SK-N-DZ (cell line): ENCODE data around the gene PFDN5.
"Not testable (repeated sequence)": the region's sequence is repeated elsewhere in the genome, so short reads cannot be mapped to it uniquely, and the experiment has no call there.

Experiments
- DNase-seq: peaks from one replicate; pipeline ENCODE4 v3.0.0-alpha.2; 2015; ENCODE audit warnings: low spot score

The PFDN5 gene

DNA sequence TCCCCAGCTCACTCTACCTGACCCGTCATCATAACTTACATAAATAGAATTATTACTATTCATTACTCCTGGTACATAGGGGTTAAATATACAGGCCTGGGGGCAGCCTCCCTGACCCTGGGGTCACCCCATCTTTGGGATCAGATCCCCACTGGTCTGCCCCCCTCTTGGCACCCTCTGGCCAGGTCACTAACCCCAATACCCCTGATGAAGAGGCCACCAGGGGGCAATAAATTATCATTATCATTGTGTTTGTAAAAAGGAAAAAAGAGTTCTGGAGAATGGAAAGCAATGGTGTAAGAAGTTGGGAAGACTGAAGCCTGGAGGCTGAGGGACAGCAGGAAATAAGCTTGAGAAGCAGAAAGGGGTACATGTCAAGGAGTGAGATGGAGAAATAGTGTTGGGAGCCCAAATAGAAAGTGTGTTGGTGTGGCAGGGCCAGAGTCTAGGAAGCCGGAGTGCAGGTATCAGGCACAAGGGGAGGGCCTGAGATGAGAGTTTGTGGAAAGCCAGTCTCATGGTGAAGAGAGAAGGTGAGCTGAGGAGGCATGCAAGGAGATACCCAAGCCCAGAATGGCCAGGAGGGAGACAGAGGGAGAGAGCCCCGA is 32.2 kb downstream of the PFDN5 start:
- DNase-seq: peak; percentile 34

- DNase-seq: peak; percentile 42
Observed at GRCh38 chr12:53328043-53328435, 32.7 kb downstream of the PFDN5 start.

DNA sequence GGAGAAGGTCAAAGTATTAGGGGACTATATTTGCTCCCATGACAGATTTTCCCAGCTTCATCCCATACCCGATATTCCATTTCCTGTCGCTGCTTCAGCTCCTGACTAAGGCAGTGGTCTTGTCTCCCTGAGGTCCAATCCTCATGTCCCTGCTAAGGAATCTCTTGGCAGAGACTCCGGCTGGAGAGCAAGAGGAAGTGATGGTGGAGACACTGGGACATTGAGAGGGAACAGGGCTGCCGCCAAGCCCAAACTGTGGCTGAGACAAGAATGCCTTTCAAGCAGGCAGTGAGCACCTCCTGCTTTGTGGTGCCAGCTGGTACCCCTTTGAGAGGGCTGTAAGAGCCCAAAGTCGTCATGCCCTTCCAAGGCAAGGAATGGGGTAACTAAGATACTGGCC is 35.3 kb downstream of the PFDN5 start:
- no peak for DNase-seq

- not testable (repeated sequence) for DNase-seq
Observed at GRCh38 chr12:53332339-53332738, 37.0 kb downstream of the PFDN5 start.

GRCh38 chr12:53332744-53333143 is 37.4 kb downstream of the PFDN5 start:
- no peak for DNase-seq

DNA sequence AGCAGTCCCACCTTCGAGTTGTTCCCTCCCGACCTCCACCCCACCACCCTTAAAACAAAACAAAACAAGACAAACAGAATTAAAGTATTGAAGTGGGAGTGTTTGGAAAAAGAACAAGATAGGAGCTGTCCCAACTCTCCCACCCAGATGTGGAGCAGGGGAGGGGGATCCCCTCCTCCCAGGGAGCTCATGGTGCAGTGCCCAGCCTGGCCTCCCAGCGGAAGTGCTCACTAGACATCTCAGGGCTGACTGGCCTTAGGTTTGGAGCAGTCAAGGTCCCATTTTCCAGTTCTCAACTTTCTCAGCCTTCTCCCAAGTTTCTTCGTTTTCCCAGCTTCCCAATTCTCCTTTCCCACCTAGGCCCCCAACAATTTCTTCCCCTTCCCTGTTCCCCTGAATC is 37.9 kb downstream of the PFDN5 start:
- DNase-seq: no peak

- no peak for DNase-seq
Observed at GRCh38 chr12:53333845-53334244, 38.5 kb downstream of the PFDN5 start.

GRCh38 chr12:53334822-53335221 is 39.5 kb downstream of the PFDN5 start:
- DNase-seq: no peak

GRCh38 chr12:53336181-53336681 is 40.9 kb downstream of the PFDN5 start, which contains the start of gene SP7:
SP7 (minus strand) TSS chr12:53336354; CDS start chr12:53335646, 708 bp downstream.
- peak; percentile 56 for DNase-seq

DNA sequence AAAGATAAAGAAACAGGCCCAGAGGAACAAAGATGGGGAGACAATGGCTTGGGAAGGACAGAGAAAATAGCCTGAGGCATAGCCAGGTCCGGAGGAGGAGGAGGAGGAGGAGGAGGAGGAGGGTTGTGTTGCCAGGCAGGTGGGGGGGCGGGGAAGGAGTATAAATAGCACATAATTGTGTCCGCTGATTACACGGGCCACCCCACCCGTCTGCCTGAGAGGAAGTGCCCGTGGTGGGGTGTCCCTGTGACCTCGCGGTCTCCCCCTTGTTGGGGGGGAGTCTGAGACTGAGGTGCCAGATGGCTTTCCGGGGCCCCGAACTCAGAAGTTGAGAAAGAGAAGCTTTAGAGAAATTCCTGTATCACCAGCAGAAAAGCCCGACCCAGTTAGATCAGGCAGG is 42.7 kb downstream of the PFDN5 start:
- DNase-seq: no peak

GRCh38 chr12:53338916-53339315 is 43.6 kb downstream of the PFDN5 start:
- DNase-seq: peak; percentile 88

- no peak for DNase-seq
Observed at GRCh38 chr12:53340398-53340797, 45.1 kb downstream of the PFDN5 start.

GRCh38 chr12:53343449-53343848 is 48.1 kb downstream of the PFDN5 start:
- DNase-seq: no peak

GRCh38 chr12:53343969-53344368 is 48.6 kb downstream of the PFDN5 start:
- DNase-seq: no peak

- no peak for DNase-seq
Observed at GRCh38 chr12:53344487-53344823, 49.1 kb downstream of the PFDN5 start.

- DNase-seq: peak; percentile 74
Observed at GRCh38 chr12:53344824-53345485, 49.6 kb downstream of the PFDN5 start.

- peak; percentile 73 for DNase-seq
Observed at GRCh38 chr12:53345486-53346188, 50.3 kb downstream of the PFDN5 start.

DNA sequence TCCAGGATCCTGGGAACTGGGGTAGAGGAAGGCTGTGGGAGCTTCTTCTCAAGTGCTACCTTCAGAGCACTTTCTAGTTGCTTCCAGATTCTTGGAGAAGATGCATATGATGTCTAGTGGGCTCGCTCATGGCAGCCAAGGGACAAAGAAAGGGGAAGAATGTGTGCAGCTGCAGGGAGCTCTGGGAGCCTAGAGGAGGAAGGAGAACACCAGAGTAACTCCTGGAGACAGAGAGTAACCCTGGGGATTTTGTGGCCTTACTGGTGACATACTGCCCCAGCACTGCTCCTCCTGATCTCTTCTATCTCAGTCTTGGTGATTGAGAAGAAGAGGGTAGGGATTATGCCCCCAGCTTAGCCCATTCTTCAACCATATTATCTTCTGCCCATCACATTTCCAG is 51.1 kb downstream of the PFDN5 start:
- DNase-seq: no peak

GRCh38 chr12:53347905-53348304 is 52.6 kb downstream of the PFDN5 start:
- DNase-seq: no peak
